GM19025 (cell line): ENCODE measurements around the gene CRACDL.

Experiments used
- ATAC-seq: cut with Tn5 transposase; IDR thresholded peaks from one replicate; pipeline ENCODE4 v1.9.1; 2021; ENCODE audit warnings: mild to moderate bottlenecking, low read depth, moderate library complexity; ENCODE audit not compliant: unreplicated experiment

Gene CRACDL

GRCh38 chr2:98790221-98790620 is 145.8 kb downstream of the CRACDL start:
- ATAC-seq = no peak

DNA sequence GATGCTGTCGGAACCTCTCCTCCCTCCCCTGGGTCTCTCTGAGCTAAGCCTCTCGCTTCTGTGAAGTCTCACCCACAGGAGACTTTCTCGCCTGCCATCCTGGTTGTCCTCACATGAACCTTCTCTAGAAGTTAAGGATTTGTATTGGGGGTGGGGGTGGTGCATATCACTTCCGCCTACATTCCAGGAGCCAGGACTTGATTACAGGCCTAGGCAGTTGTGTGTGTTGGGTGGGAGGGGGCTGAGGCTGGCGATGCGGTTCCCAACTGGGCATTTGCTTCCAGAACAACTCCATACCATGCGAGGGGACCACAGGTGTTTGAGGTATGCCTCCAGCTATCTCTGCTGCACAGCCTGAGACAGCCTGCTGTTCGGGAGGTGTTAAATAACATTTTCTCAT is 148.3 kb downstream of the CRACDL start:
- no peak for ATAC-seq

DNA sequence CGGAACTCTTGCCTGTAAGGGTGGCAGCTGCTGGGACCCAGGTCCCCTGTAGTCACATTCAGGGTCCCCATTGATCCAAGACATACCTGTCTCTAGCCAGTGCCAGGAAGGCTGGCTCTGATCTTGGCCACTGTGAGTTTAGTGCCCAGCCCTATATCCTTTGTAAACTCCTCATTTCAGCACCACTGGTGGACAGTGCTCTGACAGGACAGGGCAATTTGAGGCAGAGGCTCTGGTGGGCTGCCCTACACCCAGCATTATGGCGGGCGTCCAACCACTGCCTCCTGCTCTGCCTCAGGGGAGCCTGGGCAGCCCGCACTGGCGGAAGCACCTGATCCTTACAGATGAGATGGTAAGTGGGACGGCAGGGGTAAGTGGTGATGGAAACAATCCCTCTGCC is 149.8 kb downstream of the CRACDL start:
- no peak for ATAC-seq

- no peak for ATAC-seq
Measured at GRCh38 chr2:98782570-98782969, 153.5 kb downstream of the CRACDL start.

- no peak for ATAC-seq
Measured at GRCh38 chr2:98781822-98782221, 154.2 kb downstream of the CRACDL start.

GRCh38 chr2:98778741-98779483 is 157.1 kb downstream of the CRACDL start:
- no peak for ATAC-seq

DNA sequence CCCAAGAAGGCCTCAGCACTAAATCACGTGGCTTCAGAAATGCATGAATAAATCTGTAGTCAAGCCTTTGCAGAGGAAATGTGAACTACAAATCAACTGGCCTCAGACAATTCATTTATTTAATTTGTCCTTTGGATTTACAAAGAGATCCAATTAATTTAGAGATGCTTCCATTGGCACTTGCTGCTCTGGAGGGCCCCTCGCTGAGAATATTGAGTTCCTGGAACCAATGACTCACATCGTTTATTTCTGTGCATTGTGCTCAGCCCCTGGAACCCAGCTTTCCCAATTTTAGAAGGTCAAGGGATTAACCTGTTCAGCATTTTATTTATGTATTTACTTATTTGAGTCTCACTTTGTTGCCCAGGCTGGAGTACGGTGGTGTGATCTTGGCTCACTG is 157.9 kb downstream of the CRACDL start:
- ATAC-seq = no peak

DNA sequence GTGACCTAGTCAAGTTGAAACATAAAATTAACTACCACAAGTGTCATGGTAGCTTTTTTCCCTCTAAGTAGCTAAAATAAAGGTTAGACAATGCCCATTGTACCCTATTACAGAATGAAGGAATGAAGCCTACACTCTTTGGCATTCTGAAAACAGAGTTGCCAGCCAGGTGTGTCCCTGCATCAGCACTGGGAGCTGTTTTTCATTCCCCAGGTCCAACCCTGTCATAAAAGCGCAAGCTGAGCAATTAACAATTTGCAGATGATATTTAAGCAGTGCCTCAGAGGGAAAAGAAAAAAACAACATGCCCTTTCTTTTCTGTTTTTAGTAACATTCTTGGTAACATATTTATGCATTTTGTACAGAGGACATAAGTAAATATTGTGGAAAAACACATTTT is 158.3 kb downstream of the CRACDL start:
- ATAC-seq = no peak

DNA sequence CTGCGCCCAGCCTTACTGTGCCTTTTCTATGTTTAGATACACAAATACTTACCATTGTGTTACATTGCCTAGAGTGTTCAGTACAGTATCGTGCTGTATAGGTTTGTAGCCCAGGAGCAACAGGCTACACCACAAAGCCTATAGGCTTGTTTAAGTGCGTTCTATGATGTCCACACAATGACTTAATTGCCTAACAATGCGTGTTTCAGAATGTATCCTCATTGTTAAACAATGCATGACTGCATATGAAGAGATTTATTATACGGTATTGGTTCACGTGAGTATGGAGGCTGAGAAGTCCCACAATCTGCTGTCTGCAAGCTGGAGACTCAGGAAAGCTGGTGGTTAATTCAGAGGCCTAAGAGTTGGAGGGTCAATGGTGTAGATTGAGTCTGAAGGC is 158.9 kb downstream of the CRACDL start:
- ATAC-seq = no peak

- ATAC-seq = no peak
Measured at GRCh38 chr2:98776136-98776535, 159.9 kb downstream of the CRACDL start.

- no peak for ATAC-seq
Measured at GRCh38 chr2:98775146-98775986, 160.7 kb downstream of the CRACDL start.

GRCh38 chr2:98773907-98774306 is 162.1 kb downstream of the CRACDL start:
- ATAC-seq = no peak

DNA sequence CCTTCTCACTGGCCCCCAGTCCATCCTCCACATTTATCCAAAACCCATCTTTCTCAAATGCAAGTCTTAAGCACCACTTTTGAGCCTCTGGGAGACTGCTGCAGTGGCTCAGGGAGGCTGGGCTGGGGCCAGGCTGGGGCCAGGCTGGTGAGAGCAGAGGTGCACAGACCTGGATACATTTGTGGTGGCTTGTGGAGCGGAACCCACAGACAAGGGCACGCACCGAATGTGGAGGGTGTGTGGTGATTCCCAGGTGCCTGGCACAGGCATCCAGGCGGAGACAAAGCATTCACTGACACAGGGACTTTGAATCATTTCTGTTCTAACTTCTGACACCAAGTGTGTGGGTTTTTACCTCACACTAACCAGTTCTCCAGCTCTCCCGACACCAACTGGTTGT is 162.9 kb downstream of the CRACDL start:
- ATAC-seq = no peak

DNA sequence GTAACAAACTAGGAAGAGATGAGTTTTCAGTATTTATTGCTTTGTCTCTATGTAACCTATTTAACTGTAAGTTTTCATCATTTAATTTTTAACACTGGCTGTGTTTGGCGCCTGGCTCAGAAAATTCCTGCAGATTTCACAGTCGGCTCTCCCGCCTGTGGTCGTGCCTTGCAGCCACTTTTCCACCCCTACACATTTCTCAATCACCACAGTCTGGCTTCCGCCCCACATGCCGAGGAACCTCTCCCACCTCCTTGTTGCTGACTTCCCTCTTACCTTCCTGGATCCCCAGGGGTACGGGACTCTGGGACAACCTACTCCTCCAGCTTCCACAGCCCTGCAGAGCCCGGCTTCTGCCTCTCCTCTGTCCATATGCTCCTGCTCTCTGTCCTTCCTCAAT is 163.5 kb downstream of the CRACDL start:
- ATAC-seq = no peak

DNA sequence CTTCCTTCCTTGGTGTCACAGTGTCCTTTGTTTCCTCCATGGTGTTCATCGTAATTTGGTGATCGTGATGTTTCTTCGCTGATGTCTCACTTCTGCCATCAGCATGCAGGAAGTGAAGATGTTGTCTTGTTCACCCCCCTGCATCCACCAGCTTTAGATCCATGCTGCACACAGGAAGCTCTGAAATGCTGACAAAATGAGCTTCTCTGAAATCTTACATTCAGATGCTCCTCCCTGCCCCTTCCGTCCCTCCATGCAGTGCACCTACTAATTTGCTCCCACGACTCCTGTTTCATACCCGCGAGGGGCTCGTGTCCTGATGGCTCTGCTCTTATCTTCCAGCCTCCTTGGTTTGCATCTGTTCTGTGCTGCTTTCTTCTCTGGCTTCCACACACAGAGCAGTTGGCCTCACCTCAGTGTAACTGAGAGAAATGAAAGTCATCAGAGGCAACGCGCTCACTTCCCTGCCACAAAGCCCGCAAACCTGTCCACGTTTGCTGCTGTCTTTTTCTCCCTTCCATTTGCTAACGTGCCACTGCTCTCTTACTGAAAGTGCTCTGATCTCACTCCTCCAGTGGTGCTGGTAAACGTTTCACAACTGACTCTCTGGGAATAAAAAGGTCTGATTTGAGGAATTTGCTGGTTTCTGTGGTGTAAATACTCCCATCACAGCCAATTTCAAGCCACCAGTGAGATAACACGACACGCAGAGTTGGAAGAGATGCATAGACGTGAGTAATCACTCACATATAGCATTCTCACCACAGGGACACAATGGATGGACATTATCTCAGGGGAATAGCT is 164.1 kb downstream of the CRACDL start:
- ATAC-seq = no peak

GRCh38 chr2:98771264-98771663 is 164.8 kb downstream of the CRACDL start:
- no peak for ATAC-seq

GRCh38 chr2:98769784-98770183 is 166.2 kb downstream of the CRACDL start:
- no peak for ATAC-seq

DNA sequence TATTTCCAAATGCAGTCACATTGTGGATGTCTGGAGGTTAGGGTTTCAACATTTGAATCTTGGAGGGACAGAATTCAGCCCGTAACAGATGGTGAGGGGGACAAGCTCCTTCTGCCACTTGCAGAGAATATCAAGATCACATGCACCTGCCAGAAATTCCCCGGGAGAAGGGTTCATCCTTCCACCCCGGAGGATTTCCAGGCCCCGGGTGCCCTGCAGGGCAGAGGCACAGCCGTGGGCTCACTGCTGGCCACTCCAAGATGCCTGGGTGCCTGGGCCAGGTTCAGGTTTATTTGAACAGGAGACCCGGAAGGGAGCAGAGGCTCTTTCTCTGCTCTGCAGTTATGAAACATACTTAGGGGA is 166.9 kb downstream of the CRACDL start:
- no peak for ATAC-seq

- ATAC-seq = no peak
Measured at GRCh38 chr2:98768384-98769113, 167.5 kb downstream of the CRACDL start.

DNA sequence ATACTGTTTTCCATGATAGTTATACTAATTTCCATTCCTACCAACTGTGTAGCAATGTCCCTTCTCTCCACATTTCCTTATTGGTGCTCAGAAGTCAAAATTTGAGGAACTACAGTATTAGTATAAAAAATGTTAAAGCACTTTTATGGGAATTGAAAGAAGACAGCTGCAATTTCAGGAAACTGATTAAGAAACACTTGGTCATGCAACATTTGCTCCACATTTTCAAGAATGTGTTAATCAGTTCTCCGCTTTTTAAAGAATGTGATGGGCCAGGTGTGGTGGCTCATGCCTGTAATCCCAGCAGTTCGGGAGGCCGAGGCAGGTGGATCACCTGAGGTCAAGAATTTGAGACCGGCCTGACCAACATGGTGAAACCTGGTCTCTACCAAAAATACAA is 171.5 kb downstream of the CRACDL start:
- no peak for ATAC-seq
